ENCODE results near the gene MPV17.
A peak's percentile ranks its signal among the peaks of the same experiment; 100 is the strongest.
"Not testable (repeated sequence)": the region's sequence is repeated elsewhere in the genome, so short reads cannot be mapped to it uniquely, and the experiment has no call there.

MPV17 gene

GRCh38 chr2:27322301-27322765, 564 bp downstream of the MPV17 start:
- DNase-seq: no peak

GRCh38 chr2:27320958-27321543, 1.8 kb downstream of the MPV17 start:
- no peak for DNase-seq

GRCh38 chr2:27319839-27320238, 3.1 kb downstream of the MPV17 start:
- DNase-seq: not testable (repeated sequence)

DNA sequence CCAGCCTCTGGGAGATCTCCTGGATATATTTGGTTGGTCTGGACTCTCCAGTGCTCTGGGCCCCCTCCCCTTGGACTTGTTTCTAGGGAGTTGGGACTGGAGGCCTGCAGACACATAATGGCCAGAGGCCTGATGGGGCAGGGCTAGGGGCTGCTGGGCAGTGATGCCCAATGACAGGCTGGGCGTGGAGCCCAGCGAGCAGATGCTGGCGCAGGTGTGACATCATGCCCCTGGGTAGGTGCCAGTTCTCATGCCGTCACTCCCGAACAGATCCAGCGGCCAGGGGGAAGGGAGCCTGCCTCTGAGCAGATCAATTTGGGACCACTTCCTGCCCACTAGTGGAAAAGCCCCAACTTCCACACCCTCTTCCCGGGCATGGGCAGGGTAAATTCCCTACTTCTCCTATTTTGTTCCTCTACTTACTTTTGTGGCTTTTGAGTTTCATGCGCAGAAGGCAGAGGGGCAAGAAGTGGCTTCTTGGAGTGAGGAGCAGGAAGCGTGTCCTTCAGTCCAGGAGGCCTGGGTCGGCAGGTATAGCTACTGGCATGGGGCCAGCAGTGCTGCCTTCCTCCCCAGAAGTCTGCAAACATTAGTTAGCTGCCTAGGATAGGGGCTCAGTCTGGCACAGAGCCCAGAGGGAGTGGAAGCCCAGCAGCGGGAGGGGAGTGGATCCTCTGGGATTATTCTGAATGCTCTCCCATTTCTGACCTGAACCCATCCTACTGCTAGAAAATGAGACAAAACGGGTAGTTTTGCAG, 6.1 kb downstream of the MPV17 start:
- DNase-seq: no peak

GRCh38 chr2:27315122-27315521, 7.8 kb downstream of the MPV17 start:
- DNase-seq: no peak

DNA sequence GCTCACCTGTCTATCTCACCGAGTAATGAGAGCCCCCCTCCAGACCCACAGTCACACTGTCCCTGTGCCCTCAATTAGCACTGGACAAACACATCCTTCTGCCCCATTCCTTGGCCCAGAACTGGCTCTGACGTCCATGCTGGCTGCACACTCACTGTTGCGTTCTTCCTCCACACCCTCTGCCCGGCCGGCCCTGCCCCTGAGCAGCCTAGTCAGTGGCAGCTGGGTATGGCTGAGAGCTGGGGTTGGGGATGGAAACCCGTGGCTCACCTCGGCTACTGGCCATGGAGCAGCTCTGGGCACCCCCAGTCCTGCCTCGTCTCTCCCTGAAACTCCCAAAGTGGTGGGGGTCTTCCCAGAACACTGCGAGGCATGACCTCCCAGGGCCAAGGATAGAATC, 8.2 kb downstream of the MPV17 start:
- DNase-seq: no peak

- no peak for DNase-seq
Measured at GRCh38 chr2:27313882-27314645, 8.8 kb downstream of the MPV17 start.

DNA sequence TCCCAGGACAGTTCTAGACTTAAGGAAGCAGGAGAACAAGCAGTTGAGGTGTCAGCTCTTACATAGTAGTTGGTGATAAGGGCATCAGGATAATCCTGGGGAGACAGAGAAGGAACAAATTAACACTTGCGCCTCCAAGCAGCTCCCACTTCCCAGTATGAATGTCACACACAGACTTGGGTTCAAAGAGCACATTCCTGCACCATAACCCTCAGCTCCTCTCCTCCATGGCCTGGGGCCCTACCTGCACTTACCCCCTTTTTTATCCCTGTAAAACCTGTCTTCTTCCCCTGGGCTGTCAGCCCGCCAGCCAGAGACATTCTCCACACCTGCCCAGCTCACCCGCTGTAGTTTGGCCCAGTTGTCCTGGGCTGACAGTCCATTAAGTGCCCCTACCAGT, 10.7 kb downstream of the MPV17 start:
- no peak for DNase-seq

- no peak for DNase-seq
Measured at GRCh38 chr2:27309651-27310050, 13.2 kb downstream of the MPV17 start.

- DNase-seq: no peak
Measured at GRCh38 chr2:27308359-27308881, 14.5 kb downstream of the MPV17 start, which contains the start of gene UCN. TSS of gene UCN (minus strand) at chr2:27308445. CDS start at chr2:27307895, 550 bp downstream.

- DNase-seq: no peak
Measured at GRCh38 chr2:27307545-27308358, 15.1 kb downstream of the MPV17 start.

- DNase-seq: no peak
Measured at GRCh38 chr2:27307287-27307544, 15.7 kb downstream of the MPV17 start.

- DNase-seq: peak; percentile 5
Measured at GRCh38 chr2:27306573-27307286, 16.2 kb downstream of the MPV17 start.

- DNase-seq: no peak
Measured at GRCh38 chr2:27306136-27306535, 16.8 kb downstream of the MPV17 start.

DNA sequence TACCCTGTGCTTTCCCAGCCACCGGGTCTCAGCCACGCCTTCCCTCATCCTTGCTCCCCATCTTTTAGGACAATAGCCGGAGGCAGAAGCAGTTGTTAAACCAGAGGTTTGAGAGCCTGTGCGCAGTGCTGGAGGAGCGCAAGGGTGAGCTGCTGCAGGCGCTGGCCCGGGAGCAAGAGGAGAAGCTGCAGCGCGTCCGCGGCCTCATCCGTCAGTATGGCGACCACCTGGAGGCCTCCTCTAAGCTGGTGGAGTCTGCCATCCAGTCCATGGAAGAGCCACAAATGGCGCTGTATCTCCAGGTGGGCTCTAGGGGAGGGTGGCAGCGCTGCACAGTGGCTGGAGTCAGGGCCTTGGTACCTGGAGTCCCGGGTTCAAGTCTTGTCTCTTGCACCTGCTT, 17.4 kb downstream of the MPV17 start:
- DNase-seq: no peak

DNA sequence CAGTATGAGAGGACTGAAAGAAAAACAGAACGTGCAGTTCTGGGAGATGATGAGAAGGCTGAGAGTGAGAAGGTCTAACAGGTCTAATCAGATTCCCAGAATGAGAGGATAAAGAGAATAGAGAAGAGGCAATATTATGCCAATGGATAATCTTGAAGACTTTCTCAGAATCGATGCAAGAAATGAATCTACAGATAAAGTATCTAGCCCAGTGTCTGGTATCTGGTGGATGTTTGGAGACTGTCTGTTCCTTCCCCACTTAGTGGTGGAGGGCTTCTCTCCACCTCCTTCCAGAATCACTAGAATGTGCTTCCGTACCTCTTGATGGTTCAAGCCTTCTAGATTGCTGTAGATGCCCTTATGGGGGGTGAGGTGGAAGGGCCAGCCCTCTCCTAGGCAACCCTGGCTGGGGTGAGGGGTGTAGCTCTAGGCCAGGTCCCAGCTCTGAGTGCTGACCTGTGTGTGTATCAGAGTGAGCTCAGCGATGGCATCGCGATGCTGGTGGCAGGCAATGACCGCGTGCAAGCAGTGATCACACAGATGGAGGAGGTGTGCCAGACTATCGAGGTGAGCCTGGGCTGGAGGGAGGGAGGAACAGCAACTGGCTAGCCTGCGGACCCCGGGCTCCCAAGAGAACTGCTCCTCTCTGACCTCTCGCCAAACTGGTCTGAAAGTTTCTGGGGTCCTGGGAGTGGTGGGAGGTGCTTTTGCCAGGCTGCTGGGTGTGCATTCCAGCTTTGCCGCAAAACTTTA, 18.2 kb downstream of the MPV17 start:
- DNase-seq: no peak

- peak; percentile 9 for DNase-seq
Measured at GRCh38 chr2:27303093-27304025, 19.5 kb downstream of the MPV17 start.

GRCh38 chr2:27300606-27301005, 22.3 kb downstream of the MPV17 start:
- DNase-seq: not testable (repeated sequence)

- no peak for DNase-seq
Measured at GRCh38 chr2:27298391-27299080, 24.4 kb downstream of the MPV17 start.

GRCh38 chr2:27297195-27297594, 25.7 kb downstream of the MPV17 start:
- DNase-seq: no peak

Measured in effector CD8-positive, alpha-beta T cell (primary cell).